Stimulated activated CD4-positive, alpha-beta T cell treated with anti-CD3 and anti-CD28 coated beads, Interleukin-15, amount 100 ng/mL, for 24 hours (primary cell): Measurements from ENCODE around the gene MEIOB.

ENCODE experiments used
- DNase-seq: peaks from one replicate; pipeline ENCODE4 v3.0.0-alpha.2; 2020

MEIOB gene

GRCh38 chr16:1785846-1786170, 86.2 kb downstream of the MEIOB start:
- DNase-seq = no peak

DNA sequence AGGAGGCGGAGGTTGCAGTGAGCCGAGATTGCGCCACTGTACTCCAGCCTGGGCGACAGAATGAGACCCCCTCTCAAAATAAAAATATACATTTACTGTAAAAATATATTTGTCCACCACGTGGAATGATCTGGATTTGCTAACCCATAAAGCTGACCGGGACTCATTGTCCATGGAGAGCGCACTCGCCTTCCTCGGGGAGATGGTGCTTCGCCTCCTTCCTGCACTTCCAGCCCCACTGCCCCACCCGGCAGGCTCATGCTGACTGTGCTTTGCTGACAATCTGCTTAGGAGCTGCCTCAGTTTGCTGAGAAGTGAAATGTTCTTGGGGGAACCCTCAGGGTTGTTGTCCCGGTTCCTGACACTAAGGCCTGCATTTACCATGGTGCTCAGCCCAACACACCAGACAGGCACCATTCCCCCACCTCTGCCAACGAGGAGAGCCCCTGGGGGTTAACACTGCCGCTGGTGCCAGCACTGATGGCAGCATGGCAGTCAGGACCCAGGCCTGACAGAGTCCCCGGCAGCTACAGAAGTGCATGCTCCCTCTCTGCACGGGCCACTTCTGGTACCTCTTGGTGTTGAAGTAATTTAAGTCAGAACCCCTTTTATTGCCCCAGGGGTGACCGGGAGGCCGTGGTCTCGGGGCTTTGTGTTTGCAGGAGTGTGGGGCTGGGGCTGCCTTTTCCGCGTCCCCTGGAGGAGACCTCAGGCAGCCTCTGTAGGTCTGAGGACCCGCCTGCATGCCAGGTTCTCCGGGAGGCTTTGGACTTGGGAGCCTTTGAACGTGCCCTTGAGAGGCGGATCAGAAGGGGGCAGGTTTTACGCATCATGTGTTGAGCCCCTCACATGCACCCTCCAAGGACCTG, 86.8 kb downstream of the MEIOB start:
- DNase-seq = no peak
